GM12875 (cell line): ENCODE results near the gene ZFP3.
A peak's percentile ranks its signal among the peaks of the same experiment; 100 is the strongest.

Source experiments
- H3K4me3 ChIP-seq: one replicate; pipeline ENCODE4 v1.5.1; 2011; ENCODE audit warnings: low read depth, low read length, control low read depth
- CTCF ChIP-seq: IDR thresholded peaks from 2 replicates; pipeline ENCODE4 v1.5.1; 2011; ENCODE audit warnings: low read depth, mild to moderate bottlenecking, control low read depth, inconsistent platforms, low read length, moderate library complexity, borderline replicate concordance; ENCODE audit not compliant: insufficient read depth

Gene ZFP3

GRCh38 chr17:5077781-5078105, 524 bp upstream of the ZFP3 start:
- peak overlapping the region; percentile 78 for H3K4me3 ChIP-seq
- no peak for TF ChIP-seq CTCF

DNA sequence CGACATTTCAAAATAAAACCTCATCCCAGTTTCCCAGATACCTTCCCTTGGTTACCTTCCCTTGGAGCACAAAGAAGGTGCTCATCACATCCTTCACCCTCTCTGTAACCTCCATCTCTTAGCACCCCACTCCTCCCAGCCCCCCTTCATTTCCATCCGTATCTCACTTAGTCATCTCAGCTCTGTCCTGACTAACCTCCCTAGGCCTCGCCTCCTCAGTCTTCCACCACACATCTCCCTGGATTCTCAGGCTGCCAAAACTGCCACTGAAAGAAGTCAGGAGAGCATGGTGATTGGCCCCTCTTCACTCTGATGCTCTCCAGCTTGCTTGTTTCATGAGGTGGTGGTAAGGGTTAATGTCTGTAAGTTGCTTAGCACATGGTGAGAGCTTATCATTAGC, 2.3 kb downstream of the ZFP3 start:
- no peak overlapping the region for H3K4me3 ChIP-seq
- TF ChIP-seq CTCF: no peak

DNA sequence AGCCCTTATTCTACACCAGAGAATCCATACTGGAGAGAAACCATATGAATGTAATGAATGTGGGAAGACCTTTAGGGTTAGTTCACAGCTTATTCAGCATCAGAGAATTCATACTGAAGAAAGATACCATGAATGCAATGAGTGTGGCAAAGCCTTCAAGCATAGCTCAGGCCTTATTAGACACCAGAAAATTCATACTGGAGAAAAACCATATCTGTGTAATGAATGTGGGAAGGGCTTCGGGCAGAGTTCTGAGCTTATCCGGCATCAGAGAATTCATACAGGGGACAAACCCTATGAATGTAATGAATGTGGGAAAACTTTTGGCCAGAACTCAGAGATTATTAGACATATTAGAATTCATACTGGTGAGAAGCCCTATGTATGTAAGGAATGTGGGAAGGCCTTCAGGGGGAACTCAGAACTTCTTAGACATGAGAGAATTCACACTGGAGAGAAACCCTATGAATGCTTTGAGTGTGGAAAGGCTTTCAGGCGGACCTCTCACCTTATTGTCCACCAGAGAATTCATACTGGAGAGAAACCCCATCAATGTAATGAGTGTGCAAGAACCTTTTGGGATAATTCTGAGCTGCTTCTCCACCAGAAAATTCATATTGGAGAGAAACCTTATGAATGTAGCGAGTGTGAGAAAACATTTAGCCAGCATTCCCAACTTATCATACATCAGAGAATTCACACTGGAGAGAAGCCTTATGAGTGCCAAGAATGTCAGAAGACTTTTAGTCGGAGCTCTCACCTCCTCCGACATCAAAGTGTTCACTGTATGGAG, 14.1 kb downstream of the ZFP3 start:
- no peak overlapping the region for H3K4me3 ChIP-seq
- TF ChIP-seq CTCF: no peak

DNA sequence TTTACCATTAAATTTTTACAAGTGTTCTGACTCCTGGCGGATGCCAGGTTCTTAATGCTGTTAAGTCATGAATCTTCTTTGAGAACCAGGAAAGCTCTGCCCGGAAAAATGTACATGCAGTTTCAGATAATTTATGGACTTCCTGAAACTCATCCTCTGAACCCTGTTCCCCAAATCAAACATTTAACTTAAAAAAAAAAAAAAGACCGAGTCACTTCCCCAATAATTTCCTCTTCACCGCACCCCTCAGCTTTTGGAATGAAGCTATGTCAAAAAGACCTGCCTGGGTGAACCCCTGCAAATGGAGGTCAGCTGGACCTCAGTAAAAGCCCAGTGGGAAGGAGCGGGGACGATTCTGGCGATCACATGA, 18.4 kb downstream of the ZFP3 start:
- no peak for TF ChIP-seq CTCF
- H3K4me3 ChIP-seq: no peak overlapping the region

DNA sequence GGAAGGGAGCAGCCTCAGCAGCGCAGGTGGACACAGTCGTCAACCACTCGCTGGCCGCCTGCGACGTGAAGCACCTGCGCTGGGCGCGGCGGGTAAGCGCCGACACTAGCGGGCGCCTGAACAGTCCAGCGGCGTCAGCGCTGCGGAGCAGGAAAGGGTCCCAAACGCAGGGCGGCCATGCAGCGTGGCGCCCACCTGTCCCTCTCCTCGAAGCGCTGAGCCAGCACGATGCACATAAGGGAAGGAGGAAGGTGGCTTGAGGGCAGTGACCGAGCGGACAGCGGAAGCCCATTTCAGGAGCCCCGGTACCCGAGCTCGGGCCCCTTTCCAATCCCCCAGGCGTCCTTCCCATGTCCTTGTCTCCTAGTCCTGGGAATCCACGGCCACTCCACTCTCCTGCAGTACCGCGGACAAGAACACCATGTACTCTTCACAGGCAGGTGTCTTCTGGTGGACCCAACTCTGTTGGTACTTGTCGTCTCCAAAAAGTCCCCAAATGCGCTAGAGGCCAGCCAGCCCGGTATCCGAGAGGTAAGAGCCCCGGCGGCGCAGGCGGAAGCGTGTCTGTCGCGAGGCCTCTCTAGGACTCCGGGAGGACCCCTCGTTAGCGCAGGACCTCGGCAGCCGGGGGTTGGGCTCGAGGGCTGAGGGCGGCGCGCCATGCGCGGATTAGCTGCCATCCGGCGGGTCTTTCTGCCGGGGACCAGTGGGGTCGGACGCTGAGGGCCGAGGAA, 19.0 kb downstream of the ZFP3 start:
- no peak overlapping the region for H3K4me3 ChIP-seq
- no peak for TF ChIP-seq CTCF

GRCh38 chr17:5099271-5099670, 21.0 kb downstream of the ZFP3 start:
- no peak for TF ChIP-seq CTCF
- no peak overlapping the region for H3K4me3 ChIP-seq

DNA sequence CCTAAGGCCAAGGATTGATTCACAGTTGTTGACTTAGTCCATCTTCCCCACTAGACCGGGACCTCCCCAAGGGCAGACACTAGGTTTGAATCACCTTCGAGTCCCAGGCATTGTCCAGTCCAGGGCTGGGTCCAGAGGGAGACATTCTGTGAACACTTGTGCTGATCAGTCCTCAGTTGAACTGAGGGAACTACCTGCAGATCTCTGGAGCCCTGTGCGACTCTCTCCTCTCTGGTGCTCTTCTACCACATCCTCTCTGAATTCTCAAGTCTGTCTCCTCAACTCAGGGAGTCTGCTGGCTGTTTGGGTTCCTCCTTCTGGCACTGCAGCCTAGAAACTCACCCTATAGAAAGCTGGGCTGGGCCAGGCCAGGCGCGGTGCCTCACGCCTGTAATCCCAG, 22.6 kb downstream of the ZFP3 start:
- H3K4me3 ChIP-seq: no peak overlapping the region
- TF ChIP-seq CTCF: no peak
